ENCODE data around the gene CARS1.
A peak's percentile ranks its signal among the peaks of the same experiment; 100 is the strongest.

CARS1 gene

DNA sequence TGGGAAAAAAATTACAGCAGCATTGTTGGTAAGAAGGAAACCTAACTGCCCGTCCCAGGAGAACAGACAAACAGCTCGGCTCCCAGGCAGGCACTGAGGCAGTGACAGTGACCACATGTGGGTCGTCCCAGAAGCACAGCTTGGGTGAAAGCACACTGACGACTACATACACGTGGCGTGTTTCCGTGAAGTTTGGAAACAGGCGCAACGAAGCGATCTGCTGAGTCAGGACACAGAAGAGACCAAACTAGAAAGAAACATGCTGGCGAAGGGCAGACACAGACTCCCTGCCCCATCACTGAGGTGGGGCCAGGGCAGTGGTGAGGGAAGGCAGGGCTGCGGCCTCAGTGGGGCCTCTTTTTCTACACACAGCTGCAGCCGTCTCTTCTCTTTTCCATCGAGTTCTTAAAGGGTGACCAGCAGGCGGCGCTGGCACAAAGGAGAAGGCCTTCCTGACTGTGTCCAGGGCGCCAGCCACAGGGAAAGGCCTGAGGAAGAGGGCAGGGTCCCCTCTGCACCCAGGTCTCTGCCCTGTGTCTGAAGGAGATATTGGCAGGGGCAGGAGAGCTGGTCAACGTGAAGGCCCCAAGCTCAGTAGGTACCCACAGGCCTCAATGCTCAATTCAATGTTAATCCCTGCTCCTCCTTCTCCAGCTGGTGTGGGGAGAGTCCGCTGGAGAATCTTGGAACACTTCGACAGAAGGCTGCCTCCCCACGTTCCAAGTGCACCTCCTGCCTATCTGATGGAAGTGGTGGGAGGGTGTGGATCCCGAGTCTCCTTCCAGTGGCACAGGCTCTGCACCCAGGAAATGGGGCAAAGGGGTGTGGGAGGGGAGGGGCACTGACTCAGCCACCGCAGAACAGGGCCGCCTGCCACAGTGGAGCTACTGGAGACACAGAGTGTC lies 19.9 kb downstream of the CARS1 start:
- peak in 1 of 4 experiments; percentile 23 for DNase-seq

DNA sequence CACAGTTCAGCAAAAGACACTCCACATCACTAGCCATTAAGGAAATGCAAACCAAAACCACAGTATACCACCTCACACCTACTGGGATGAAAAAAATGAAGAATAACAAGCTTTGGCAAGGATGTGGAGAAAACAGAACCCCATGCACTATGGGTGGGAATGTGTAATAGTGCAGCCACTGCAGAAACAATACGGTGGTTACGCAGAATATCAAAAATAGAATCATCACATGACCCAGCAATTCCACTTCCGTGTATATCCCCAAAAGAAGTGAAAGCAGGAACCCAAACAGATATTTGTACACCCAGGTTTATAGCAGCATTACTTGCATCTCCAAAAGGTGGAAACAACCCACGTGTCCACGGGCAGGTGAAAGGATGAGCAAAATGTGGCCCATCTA lies 20.8 kb downstream of the CARS1 start:
- DNase-seq, result no peak

DNA sequence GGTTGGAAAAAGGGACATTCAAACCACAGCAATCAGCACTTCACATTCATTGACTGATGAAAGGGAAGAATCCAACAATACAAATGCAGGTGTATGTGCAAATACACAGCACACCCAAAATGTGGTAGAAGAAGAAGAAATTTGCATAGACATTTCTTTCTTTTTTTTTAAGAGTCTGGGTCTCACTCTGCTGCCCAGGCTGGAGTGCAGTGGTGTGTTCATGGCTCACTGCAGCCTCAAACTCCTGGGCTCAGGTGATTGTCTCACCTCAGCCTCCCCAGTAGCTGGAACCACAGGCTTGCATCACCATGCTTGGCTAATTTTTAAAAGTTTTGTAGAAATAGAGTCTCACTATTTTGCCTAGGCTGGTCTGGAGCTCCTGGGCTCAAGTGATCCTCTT lies 21.9 kb downstream of the CARS1 start:
- no peak for DNase-seq

DNA sequence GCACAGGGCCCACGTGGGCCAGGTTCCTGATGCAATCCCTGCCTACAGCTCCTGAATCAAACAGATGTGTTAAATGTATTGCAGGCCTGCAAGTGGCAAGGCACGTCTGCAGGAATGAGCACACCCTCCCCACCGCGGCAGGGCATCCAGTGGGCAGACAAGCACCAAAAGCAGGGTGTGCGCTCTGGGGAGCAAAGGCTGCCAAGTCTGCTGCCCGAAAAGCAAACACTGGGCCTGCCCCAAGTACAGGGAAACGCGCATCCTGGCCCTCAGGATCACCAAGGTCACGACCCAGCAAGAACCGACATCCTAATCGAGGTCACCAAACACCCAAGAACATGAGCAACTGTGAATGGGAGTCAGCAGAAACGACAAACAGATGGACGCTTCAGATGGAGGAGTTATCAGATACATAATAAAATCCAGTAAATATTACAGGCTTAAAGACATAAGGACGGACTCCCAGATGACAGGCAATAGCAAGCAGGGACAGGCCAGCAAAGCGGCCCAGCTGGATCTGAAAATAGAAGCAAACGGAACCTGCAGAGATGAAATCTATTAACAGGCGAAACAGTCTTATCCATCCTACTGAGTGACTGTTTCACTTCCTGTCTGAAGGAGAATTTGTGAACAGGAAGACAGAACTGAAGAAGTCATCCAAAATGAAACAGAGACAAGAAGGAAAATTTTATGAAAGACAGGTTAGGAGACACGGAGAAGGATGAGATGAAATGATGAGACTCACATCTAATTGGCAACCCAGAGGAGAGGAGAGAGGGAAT lies 26.7 kb downstream of the CARS1 start:
- DNase-seq, result no peak

DNA sequence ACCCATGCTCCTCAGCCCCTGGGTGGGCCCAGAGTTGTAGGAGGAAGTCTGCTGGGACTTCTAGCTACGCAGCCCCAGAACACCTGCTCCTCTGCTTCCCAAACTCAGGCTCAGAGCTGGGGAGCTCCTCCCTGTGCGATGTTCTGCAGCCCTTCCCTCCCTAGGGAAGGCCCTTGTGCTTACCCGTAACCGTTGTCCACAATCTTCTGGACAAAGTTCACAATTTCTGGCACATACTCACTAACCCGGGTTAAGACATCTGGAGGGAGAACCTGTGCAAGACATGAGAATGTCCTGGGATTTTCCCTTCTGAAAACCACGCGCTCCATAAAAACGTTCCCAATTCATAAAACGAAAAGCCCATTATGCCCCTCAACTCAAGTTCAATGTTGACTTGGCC lies 28.4 kb downstream of the CARS1 start:
- DNase-seq, result no peak

DNA sequence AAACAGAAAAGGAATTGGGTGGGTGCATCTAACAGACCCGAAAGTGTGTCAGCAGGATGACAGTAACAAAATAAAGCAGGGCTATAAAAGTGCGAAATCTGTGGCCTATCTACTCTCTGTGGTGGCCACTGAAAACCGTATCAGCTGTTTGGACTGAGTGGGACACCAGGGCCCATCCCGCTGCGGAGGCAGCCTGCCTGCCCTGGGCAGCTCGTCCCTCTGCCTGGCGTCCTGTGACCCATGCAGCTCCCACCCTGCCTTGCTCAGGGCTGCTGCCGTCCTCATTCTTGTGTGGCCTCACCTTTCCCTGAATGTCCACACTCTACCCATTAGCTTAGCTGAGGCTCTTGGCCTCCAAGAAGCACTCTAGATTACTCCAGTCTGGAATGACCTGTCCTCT lies 30.4 kb downstream of the CARS1 start:
- no peak for DNase-seq

DNA sequence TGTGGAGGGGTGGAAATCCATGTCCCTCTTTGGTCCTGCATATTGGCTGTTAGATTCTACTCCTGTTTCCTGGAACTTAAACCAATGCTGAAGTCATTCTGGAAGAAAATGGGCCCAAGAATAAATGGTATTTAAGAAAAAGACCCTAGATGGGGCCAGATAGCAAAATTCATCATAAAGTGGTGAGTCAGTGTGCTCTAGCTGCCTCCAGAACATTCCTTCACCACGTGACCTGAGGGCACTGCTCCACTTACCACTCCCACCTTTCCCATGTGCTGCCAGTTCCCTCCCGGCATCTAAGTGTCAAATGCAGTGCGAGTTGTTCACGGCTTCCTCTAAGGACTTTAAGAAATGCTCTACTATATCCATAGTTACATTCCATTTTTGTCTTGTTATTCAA lies 34.2 kb downstream of the CARS1 start:
- DNase-seq, result no peak

DNA sequence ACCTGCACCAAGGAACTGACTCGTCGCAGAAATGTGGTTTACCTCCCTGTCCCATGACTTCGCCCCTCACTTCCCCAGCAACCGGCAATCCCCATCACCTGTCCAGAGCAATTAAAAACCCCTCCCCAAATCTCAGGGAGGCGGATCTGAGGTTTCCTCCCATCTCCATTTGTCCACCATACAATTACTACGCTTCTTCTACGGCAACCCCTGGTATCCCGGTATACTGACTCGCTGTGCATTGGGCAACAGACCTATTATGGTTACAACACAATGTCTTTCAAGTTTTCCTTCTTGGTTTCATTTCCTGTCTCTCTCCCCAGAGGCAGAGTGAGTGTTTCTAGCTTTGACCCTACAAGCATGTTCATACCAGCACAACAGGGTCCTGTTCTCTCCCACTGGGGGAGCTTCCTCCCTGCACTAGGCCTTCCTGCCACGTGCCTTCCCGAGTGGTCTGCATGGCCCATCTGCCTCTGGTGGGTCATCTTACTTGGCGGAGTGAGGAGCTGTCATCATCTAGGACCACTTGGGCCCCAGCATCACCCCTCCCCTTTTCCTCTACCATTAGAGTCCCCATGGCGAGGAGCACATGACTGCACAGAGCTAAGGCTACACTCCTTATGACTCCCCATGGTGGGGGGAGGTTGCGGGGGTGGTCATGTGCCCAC lies 34.8 kb downstream of the CARS1 start:
- DNase-seq, result no peak

DNA sequence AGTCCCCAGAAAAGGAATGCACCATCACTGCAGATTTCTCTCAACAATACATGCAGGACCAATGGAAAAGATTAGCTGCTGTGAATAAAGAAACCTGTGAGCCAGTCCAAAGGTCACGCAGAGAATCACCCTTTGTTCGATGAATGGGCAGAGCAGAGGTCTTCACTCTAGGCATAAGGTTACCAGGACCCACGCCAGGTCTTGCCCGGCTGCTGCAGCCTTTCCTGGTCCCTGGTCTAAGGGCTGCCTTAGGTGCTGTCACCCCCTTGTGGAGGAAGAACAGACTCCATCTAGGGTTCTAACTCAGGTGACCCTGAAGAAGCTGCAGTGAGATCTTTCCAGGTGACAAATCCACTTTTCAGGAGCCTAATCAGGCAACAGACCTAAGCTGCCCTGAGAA lies 36.1 kb downstream of the CARS1 start:
- DNase-seq, result peak in 1 of 4 experiments; percentile 19

DNA sequence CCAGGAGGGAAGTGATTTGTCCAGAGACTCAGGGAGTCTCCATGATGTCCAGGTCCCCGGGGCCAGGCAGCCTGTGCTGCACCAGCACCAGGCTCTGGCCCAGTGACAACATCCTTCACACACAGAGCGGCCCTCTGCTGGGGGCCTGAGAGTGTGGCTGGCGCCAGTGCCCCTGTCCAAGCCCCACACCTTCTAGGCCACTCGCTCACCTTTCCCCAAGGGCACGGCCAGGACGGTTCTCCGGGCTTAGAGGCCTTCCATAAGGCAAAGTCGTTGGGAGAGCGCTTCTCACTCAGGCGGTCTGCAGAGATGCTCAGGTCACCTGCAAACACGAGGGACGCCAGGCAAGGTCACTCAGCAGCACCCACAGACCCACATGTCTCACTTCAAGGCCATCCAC lies 37.2 kb downstream of the CARS1 start:
- no peak for DNase-seq

DNA sequence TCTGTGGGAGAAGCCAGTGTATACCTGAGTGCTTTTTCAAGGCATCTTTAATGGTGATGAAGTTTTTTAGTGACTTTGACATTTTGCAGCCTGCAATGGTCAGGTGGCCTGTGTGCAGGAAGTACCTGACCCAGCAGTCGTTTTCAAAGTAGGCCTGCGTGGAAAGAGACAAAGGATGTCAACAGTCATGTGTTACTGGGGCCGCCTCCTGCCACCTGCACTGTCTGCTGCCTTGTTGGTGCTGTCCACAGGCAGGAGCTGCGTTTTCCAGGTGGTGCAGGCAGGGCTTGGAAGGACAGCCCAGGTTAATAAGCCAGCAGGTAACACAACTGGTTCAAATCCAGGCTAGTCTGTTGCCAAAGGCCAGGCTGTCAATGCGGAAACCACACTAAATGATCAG lies 38.6 kb downstream of the CARS1 start:
- DNase-seq, result no peak

DNA sequence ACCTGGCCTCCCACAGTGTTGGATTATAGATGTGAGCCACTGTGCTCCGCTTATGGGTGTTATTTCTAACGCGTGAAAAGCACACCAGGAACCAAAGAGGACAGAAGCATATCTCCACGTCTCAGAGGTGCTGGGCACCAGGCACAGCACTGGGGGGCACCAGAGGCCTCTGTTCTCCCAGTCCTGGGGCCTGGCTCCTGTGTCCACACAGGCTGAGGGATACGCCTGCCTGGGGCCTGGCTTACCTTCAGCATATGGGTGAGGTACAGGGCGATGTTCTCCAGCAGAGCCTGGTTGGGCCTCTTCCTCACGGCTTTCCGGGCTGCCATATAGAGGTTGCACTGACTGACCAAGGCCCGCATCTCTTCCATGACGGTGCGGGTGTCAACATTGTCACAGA lies 40.4 kb downstream of the CARS1 start:
- no peak for DNase-seq

DNA sequence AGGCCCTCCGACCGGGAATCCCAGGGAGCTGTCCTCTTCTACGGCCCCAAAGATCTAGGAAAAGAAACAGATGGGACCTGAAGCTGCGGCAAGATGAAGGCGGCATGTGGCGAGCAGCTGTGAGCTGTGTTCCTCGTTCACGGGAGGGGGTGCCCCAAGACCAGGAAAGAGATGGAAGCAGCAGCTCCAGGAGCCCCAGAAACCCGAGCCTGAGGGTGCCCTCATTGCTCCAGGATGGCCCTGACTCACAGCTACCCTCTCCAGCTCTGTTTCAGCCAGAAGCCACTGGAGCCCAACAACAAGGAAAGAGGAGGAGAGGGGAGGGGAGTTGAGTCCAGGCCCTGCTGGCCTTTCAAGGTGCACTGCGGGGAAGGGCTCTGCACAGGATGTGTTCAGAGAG lies 41.4 kb downstream of the CARS1 start:
- no peak for DNase-seq

DNA sequence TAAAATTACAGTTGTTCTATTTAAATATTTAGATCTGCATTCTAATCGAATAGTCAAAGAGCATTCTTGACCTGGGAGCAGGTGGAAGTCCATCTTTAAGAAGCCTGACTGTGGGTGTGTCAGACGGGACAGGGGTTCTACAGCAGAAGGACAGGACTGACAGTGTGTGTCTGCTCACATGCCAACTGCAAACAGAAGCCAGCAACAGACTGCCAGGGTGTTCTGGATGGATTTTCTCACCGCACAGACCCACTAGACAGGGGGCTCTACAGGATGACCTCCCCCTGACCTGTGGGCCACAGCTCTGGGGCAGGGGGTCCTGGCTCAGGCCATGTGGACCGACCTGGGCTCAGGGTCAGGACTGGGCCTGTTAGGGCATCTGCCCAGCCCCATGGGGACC lies 42.3 kb downstream of the CARS1 start:
- no peak for DNase-seq

DNA sequence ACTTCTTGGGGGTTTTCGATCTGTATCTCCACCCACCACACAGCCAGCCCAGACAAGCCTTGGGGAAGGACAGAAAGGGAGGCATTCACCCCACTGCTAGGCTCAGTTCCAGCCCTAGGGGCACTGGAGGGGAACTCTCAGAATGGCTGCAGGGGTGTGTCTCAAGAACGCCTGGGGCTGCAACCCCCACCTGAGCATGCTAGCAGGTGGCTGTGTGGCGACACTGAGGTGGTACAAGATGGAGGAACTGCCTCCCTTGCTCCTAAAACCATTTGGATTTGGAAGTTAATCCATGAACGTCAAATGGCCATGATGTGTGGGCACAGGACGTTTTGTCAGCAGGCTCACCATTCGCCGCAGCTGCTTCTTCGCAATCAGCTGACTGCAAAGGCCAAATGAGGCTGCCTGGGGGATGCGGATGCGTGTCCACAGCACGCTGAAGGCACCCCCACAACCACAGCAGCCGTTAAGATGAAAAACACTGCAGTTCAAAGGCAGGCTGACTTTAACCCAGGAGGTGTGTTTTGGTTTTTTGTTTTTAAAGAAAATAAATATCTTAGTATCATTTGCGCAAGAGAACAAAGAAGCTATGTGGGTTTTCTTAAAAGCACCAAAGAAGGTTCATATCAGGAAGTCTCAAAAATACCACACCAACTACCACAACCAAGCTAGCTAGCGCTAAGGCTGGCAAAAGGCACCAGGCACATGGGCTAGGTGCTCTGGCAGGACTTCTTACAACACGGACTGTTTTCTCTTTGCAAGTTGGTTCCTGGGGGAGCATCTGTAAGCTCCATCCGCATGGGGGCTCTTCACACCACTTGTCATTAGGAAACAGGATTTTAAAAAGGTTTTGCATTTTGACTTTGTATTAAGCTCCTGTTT lies 42.9 kb downstream of the CARS1 start:
- peak in 2 of 4 experiments; percentile 53 to 72 for DNase-seq

DNA sequence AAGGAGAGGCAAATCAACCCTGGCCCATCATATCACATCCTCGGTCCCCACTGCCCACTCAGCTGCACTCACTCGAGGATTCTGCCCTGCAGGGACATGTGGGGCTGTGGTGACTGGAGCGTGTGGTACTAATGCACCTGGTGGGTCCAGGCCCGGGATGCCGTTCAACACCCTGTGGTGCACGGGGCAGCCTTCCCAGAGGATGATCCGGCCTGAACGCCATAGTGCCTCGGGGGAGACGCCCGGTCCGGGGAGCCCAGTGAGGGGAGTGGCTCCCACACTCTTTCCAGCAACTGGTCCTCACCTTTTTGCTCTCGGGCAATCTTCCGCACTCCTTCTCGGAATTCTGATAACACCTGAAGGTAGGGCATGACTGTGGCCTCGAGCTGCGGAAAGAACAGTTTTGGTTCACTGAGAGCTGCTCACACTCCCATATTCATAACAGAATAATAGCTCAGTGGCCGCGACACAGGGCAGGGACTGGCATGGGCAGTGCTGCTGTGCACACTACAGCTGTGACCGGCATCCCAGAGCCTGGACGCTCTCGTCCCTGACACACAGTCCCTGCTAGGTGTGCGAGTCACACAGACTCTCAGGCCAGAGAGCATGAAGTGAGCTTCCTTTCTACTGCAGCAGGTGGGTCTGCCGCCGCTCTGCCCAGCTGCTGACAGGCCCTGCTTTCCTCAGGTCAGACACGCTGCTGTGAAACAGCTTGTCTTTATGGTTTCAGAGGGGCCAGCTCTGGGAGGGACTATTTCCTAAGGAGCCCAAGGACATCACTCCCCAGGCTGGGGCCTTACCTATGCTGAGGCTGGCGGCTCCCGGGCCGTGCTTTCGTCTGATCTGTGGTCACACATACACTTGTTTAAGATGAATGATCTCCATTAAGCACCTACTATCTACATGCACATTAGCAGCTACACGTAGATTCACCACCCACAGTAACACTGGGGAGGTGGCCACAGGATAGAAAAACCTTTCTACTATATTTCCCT lies 45.0 kb downstream of the CARS1 start:
- no peak for DNase-seq

DNA sequence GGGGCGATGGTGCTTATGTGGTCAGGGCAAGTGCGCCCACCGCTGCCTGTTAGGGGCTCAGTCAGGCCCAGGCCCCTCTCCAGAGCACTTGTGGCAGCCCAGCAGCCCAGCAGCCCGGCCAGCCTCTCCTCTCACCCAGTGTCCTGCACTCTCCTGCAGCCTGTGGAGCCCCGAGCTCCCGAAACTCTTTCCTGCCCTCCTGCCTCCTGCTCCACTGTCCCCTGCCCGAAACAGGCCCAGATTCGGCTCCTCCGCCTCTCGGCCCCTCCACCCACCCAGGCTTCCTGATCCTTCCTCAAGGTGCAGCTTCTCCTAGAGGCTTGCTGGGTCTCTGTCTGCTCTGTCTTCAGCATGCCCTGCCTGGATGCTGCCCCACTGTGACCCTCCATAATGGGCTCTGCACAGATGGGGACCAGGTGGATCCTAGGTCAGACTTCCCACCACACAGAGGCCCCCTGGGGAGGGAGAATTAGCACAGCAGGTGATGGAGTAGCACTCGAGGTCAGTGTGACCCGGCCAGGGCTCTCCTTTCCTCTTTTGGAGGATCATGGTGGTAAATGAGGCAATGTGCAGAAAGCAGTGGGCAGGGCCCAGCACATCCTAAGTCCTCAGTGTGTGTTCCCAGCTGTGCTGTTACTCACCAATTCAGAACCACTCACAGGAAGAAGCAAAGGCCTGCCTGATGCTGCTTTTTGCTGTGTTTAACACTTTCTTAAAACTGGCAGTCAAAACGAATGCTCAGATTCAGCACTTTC lies 46.5 kb downstream of the CARS1 start:
- no peak for DNase-seq

DNA sequence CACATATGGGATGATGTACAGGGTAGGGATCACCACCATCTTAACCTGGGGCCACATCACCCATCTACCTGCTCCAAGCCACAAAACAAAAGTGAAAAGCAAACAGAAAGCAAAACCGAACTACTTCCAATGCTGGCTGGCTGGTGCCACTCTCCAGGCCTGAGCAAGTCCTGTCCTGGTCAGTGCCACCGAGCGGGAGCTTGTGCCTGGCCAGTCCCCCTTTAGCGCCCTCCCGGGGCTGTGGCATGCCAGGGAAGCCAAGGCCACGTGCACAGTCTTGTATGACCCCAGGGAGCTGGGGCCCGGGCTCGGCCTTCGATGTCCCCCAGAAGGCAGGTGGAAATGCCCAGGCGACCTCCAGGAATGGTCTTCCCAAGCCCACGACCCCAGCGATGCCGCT lies 47.2 kb downstream of the CARS1 start:
- no peak for DNase-seq

DNA sequence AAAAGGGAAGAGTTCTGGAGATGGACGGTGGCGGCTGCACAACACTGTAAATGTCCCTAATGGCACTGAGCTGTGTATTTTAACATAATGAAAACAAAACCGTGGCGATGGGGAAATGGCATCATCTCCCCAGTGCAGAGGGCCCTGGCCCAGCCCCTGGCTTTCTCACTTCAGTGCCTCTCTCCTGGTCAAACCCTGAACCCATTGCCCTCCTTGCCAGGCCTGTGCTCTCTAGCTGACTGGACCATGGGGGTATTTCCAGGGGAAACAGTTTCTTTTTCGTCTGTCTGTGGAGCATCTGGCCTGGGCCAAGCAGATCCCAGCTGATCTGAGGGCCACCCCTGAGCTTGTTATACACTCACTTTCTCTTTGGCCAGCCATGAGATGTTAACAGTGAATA lies 47.7 kb downstream of the CARS1 start:
- no peak for DNase-seq

DNA sequence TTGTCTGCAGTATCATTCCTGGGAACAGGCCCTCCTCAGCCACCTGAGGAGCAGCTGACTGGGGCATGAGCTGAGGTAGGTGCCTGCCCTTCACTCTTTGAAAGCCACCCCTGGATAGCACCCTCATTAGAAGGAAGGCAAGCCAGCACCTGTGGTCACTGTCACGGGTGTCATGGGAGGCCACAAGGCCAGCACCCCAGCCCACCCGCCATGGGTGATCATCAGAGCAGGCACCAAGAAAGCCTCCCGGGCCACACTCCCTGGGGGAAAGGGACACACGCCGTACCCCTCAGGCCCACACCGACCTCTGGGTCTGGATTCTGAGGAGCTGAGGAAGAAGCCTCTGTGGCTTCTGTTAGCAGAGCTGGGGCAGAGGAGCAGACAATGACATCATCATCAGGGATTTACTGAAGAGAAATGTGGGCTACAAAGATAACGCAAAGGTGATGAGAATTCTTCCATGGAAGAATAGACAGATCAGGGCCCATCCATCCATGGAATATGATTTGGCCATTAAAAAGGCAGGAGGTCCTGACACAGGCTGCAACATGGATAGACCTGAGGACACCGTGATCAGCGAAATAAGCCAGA lies 48.4 kb downstream of the CARS1 start:
- no peak for DNase-seq
